Endothelial cell of umbilical vein (primary cell): ENCODE data around the gene SCAI. TPM values are rescaled to one million over a fixed set of nuclear protein-coding genes. Genes with fewer than 3 reads are reported as not detected.

ENCODE experiments used
- BruUV-seq: library from RNA; stranded (reverse); fragments of 400-500 nt; replicated peaks from 2 replicates; lab custom pipeline; 2021; lab: Mats Ljungman, UMichigan
- CTCF ChIA-PET: fragments of 300-600, 350-600 bp; sonication (Branson Sonifier 250); formaldehyde crosslinking; loops from one replicate; lab custom pipeline; 2021; ENCODE audit warnings: antibody characterized with exemption, inconsistent platforms; lab: Charles Lee
- POLR2A ChIA-PET: fragments of 300-600, 350-600 bp; sonication (Branson Sonifier 250); formaldehyde crosslinking; loops from one replicate; lab custom pipeline; 2021; ENCODE audit warnings: antibody characterized with exemption, inconsistent platforms; lab: Charles Lee
- DNase-seq: peaks from one replicate; pipeline ENCODE4 v3.0.0-alpha.2; 2011; ENCODE audit warnings: low read depth, low spot score
- FAIRE-seq: peaks from 2 replicates; lab custom pipeline; 2011; peaks lifted over from hg19 to GRCh38; lab: Jason Lieb, UNC
- H2AFZ ChIP-seq: 2 replicates; pipeline ENCODE4 v1.6.0; 2012; ENCODE audit warnings: low read depth, low read length, control low read depth, inconsistent platforms
- H3K27ac ChIP-seq: 2 replicates; pipeline ENCODE4 v1.5.1; 2011; ENCODE audit warnings: low read depth, mild to moderate bottlenecking, control low read depth, low read length, moderate library complexity; ENCODE audit not compliant: insufficient read depth
- H3K27me3 ChIP-seq, 2 experiments: 2 replicates each; pipeline versions ENCODE4 v1.6.0 to v1.6.1; 2011; ENCODE audit warnings: low read length in 2 of 2, mixed read lengths in 1 of 2; ENCODE audit not compliant: control insufficient read depth in 2 of 2, insufficient read depth in 2 of 2
- H3K36me3 ChIP-seq, 2 experiments: 2 replicates in 1 of 2; 3 replicates in 1 of 2; pipeline ENCODE4 v1.5.1; 2011; ENCODE audit warnings: low read length in 2 of 2, mild to moderate bottlenecking in 1 of 2, moderate library complexity in 1 of 2; ENCODE audit not compliant: control insufficient read depth in 2 of 2, insufficient read depth in 2 of 2; ENCODE audit errors: extremely low read depth in 1 of 2
- H3K4me1 ChIP-seq: 3 replicates; pipeline ENCODE4 v1.5.1; 2011; ENCODE audit warnings: mild to moderate bottlenecking, low read length; ENCODE audit not compliant: control insufficient read depth, insufficient read depth; ENCODE audit errors: extremely low read depth
- H3K4me2 ChIP-seq: 2 replicates; pipeline ENCODE4 v1.6.1; 2011; ENCODE audit warnings: low read length, control low read depth, mixed read lengths; ENCODE audit not compliant: insufficient read depth
- H3K4me3 ChIP-seq, 3 experiments: fragments of 200-600 bp in 1 of 3; sonication (generic), shearing (Covaris generic) in 1 of 3; replicated peaks in 1 of 3; 2 replicates each; pipeline ENCODE4 v1.5.1; 2011 to 2016; ENCODE audit warnings: control low read depth in 3 of 3, low read length in 3 of 3, mild to moderate bottlenecking in 2 of 3, inconsistent platforms in 1 of 3, low read depth in 1 of 3, moderate library complexity in 1 of 3; ENCODE audit not compliant: insufficient read depth in 1 of 3
- H3K79me2 ChIP-seq: 2 replicates; pipeline ENCODE4 v1.6.0; 2012; ENCODE audit warnings: low read length, inconsistent platforms; ENCODE audit not compliant: control insufficient read depth, insufficient read depth
- H3K9ac ChIP-seq: replicated peaks from 2 replicates; pipeline ENCODE3; 2011; ENCODE audit warnings: low read length, control low read depth; ENCODE audit not compliant: insufficient read depth; ENCODE audit errors: extremely low read depth
- H3K9me1 ChIP-seq: replicated peaks from 3 replicates; pipeline ENCODE4 v1.6.0; 2011; ENCODE audit warnings: mild to moderate bottlenecking, low read length; ENCODE audit not compliant: control insufficient read depth, insufficient read depth; ENCODE audit errors: extremely low read depth
- H3K9me3 ChIP-seq: replicated peaks from 2 replicates; pipeline ENCODE4 v1.5.1; 2012; ENCODE audit warnings: low read length, inconsistent platforms; ENCODE audit not compliant: control insufficient read depth, insufficient read depth
- H4K20me1 ChIP-seq: replicated peaks from 2 replicates; pipeline ENCODE3; 2011; ENCODE audit warnings: mild to moderate bottlenecking, low read length; ENCODE audit not compliant: control insufficient read depth, insufficient read depth; ENCODE audit errors: extremely low read depth
- CTCF ChIP-seq, 2 donors: IDR thresholded peaks; 1 replicate in 1 of 2; 2 replicates in 1 of 2; pipeline ENCODE4 v1.5.1; 2011; ENCODE audit warnings: low read length in 2 of 2, mild to moderate bottlenecking in 2 of 2, moderate library complexity in 2 of 2, control low read depth in 1 of 2, inconsistent platforms in 1 of 2, low read depth in 1 of 2; ENCODE audit not compliant: insufficient read depth in 1 of 2; ENCODE audit errors: extremely low read depth in 1 of 2
- EZH2 ChIP-seq: IDR thresholded peaks from 2 replicates; pipeline ENCODE4 v1.6.1; 2012; ENCODE audit warnings: borderline replicate concordance, low read depth, mild to moderate bottlenecking, moderate library complexity, low read length, inconsistent platforms; ENCODE audit not compliant: severe bottlenecking
- FOS ChIP-seq: IDR thresholded peaks from 2 replicates; pipeline ENCODE4 v1.6.1; 2011; ENCODE audit warnings: mild to moderate bottlenecking, low read length, moderate library complexity, borderline replicate concordance; ENCODE audit not compliant: insufficient read depth
- GATA2 ChIP-seq: IDR thresholded peaks from 2 replicates; pipeline ENCODE4 v1.7.0; 2011; ENCODE audit warnings: low read depth, mild to moderate bottlenecking, moderate library complexity, mixed read lengths, low read length; ENCODE audit not compliant: insufficient read length, insufficient read depth
- JUN ChIP-seq: IDR thresholded peaks from 2 replicates; pipeline ENCODE4 v1.6.1; 2011; ENCODE audit warnings: borderline replicate concordance, low read depth; ENCODE audit not compliant: insufficient read length, insufficient read depth
- MAX ChIP-seq: IDR thresholded peaks from 2 replicates; pipeline ENCODE4 v1.6.1; 2011; ENCODE audit not compliant: insufficient read depth, insufficient read length
- MYC ChIP-seq: IDR thresholded peaks from one replicate; pipeline ENCODE4 v1.6.1; 2011; ENCODE audit warnings: mild to moderate bottlenecking, low read depth, low read length
- POLR2A ChIP-seq: IDR thresholded peaks from 2 replicates; pipeline ENCODE4 v1.6.1; 2012; ENCODE audit warnings: low read depth, mild to moderate bottlenecking, control low read depth, low read length
- POLR2AphosphoS5 ChIP-seq: IDR thresholded peaks from 2 replicates; pipeline ENCODE4 v1.6.1; 2012; ENCODE audit warnings: low read depth, mild to moderate bottlenecking, control low read depth, low read length, moderate library complexity; ENCODE audit not compliant: insufficient read depth
- dilution Hi-C: fragments of 300-500 bp; cut with MboI; formaldehyde crosslinking; loops from one replicate; pipeline ENCODE4 v1.15.0; 2019; ENCODE audit warnings: low sequenced_read_pairs; ENCODE audit not compliant: extremely low pct_ligation_motif_present
- intact Hi-C: fragments of 100-400 bp; cut with micrococcal nuclease; formaldehyde crosslinking; loops from one replicate; pipeline ENCODE4 v1.10.0; 2022
- polyA plus RNA-seq, 4 experiments: library from polyadenylated mRNA; depleted of rRNA in 3 of 4; stranded (reverse) in 3 of 4; unstranded in 1 of 4; fragments of >200 nt; gene quantifications; 2 replicates each; pipeline versions ENCODE4 v1.2.1 to v1.2.3, GENCODE V29; 2011 to 2012; ENCODE audit warnings: missing spikeins in 1 of 4
- total RNA-seq: library from RNA; stranded (reverse); gene quantifications from 2 replicates; pipeline ENCODE4 v1.2.3, GENCODE V29; 2021

Gene SCAI
- total and polyA plus RNA-seq, 2 donors (not counting 3 experiments of a cell fraction or from before 2014, with no cell fraction given) = 2.0 to 9.3 TPM

- ChIA-PET CTCF (interaction anchor here (0.8 to 0.9 kb wide), 2 partner anchors 12 to 201 kb away, joined by 4 read pairs; partner anchors contain the start of gene SCAI), POLR2A (interaction anchor here (0.6 kb wide), 1 partner anchor 202 kb away, joined by 3 read pairs; no protein-coding TSS in a partner anchor)
- Histone ChIP-seq H3K79me2 (peaks cover 5% of the 10 kb centered on the region), H3K27ac (peak overlapping the region; percentile 98), H3K9me3 (no peaks in the 10 kb centered on the region), H2AFZ (peak overlapping the region; percentile 32), H3K9me1 (no peaks in the 10 kb centered on the region), H3K36me3 (no peaks in the 10 kb centered on the region), H3K4me2 (peak overlapping the region; percentile 82), H3K9ac (peak overlapping the region; percentile 98), H3K4me1 (peaks cover 13% of the 10 kb centered on the region), H3K27me3 (no peaks in the 10 kb centered on the region), H3K4me3 (peak overlapping the region; percentile 30 to 77 (median 73)), H4K20me1 (no peaks in the 10 kb centered on the region)
- BruUV-seq = no TSS peak
- intact Hi-C loops (loop anchor here (1.0 to 5.0 kb wide), 5 partner anchors 73 to 300 kb away; partner anchors contain the start of genes HSPA5, RABEPK and SCAI), dilution Hi-C loops (no loop called here)
- peak; percentile 77 for FAIRE-seq
- TF ChIP-seq POLR2A (no peak), EZH2 (no peak), FOS (no peak), POLR2AphosphoS5 (no peak), CTCF (IDR thresholded peaks at IDR 0.05; ENCODE audit: extremely low read depth in 1 of 2, insufficient read depth in 1 of 2, low read depth in 1 of 2, low read length in 2 of 2) (no peak), MYC (no peak), GATA2 (no peak), JUN (no peak), MAX (no peak)
- DNase-seq = peak; percentile 70
Observed at GRCh38 chr9:124941679-124942561, 201.4 kb downstream of the SCAI start.
